NCI-H146 treated with DMSO at 0.1 percent for 48 hours (cell line): ENCODE results near the gene ARHGEF39.
A peak's percentile ranks its signal among the peaks of the same experiment; 100 is the strongest.
"Not testable (repeated sequence)": the region's sequence is repeated elsewhere in the genome, so short reads cannot be mapped to it uniquely, and the experiment has no call there.

Experiments
- DNase-seq: peaks from one replicate; lab custom pipeline; 2025; ENCODE audit not compliant: unreplicated experiment; lab: John Stamatoyannopoulos, UW

ARHGEF39 gene

DNA sequence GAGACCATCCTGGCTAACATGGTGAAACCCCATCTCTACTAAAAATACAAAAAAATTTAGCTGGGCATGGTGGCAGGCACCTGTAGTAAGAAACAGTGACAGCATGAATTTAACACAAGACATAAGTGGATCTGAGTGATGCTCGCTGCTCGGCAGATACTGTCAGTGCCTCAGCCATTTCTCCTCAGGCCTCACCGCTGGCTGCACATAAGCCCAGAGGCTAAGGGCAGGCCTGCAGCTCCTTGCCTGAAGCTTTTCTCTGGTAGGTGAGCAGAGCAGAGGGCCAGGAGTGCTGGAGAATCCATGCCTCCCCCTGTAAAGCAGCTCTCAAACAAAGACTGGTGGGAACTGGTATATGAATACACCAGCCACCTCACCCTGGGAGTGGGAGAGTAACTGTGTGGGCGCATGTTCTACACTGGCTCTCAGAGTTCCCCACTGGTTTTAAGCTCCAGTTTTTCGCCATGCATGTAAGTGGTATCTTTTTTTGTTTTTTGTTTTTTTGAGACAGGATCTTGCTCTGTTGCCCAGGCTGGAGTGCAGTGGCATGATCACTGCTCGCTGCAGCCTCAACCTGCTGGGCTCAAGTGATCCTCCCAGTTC, 36.5 kb downstream of the ARHGEF39 start:
- DNase-seq, result no peak

DNA sequence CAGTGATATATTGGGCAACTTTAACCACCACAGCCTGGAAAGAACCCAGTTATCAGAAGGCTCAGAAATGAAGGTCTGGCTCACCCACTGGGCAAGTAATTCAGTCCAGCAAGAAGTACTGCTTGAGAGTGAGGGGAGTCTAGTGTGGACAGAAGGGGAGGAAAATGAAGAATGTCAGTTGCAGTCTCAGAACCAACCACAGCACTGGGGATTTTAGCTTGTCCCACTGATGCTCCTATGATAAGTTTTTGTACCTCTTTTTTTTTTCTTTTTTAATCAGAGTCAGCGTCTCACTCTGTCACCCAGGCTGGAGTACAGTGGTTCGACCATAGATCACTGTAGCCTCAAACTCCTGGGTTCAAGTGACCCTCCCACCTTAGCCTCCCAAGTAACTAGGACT, 37.4 kb downstream of the ARHGEF39 start:
- no peak for DNase-seq

GRCh38 chr9:35619800-35620158, 45.2 kb downstream of the ARHGEF39 start:
- DNase-seq, result no peak

- DNase-seq, result no peak
Measured at GRCh38 chr9:35618854-35619799, 45.9 kb downstream of the ARHGEF39 start.

GRCh38 chr9:35618325-35618727, 46.7 kb downstream of the ARHGEF39 start, which contains the start of gene CD72:
Gene CD72 (minus strand): TSS chr9:35618413. CDS start chr9:35618303, 110 bp downstream.
- no peak for DNase-seq

DNA sequence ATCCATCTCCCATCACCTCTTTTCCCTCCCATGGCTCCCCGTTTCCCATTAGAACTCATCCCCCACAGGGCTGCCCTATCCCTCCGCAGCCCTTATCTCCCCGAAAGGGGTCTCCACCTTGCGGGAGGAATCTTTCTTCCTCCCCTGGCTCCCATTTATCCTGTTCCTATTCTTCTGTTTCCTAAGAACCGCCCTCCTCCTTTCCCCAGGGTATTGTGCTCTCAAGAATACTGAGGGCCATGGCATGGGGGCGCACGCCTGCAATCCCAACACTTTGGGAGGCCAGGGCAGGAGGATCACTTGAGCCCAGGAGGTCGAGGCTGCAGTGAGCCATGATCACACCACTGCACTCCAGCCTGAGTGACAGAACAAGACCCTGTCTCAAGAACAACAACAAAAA, 47.4 kb downstream of the ARHGEF39 start:
- DNase-seq, result no peak

DNA sequence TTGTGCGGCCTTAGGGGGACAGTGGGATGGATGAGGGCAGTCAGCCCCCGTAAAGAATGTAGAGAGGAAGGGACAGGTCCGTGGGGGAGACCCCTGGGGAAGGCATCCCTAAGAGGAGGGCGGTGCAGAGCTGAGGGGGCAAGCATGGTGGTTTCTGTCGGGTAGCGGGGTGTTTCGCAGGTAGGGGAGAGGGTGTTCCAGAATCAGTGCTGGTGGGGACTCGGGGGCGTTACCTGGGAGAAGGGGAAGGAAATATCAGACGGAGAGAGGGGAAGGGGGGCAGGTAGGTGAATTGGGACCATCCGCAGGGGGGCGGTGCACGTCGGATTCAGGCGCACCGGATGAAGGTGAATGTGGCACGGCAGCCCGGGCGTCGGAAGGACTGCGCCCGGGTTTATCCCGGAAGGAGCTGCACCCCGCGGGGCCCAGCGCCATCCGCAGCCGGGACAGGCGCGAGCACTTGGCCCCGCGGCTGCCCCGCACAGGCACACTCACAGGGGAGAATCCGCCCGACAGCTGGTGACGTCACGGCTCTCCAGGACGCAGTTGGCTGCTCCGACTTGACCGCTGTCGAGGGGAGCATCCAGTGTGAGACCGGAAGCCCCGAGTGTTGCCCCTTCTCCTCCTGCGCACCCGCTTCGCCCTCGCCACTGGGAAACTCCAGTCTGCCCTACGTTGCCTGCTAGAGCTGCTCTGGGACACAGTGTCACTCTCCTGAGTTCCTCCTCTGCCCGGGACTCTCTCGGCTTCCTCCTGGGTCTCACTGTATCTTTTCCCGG, 48.1 kb downstream of the ARHGEF39 start:
- peak; percentile 27 for DNase-seq

- peak; percentile 53 for DNase-seq
Measured at GRCh38 chr9:35615981-35616680, 48.9 kb downstream of the ARHGEF39 start.

- no peak for DNase-seq
Measured at GRCh38 chr9:35612843-35613242, 52.2 kb downstream of the ARHGEF39 start.

- DNase-seq, result not testable (repeated sequence)
Measured at GRCh38 chr9:35612066-35612465, 52.9 kb downstream of the ARHGEF39 start.

DNA sequence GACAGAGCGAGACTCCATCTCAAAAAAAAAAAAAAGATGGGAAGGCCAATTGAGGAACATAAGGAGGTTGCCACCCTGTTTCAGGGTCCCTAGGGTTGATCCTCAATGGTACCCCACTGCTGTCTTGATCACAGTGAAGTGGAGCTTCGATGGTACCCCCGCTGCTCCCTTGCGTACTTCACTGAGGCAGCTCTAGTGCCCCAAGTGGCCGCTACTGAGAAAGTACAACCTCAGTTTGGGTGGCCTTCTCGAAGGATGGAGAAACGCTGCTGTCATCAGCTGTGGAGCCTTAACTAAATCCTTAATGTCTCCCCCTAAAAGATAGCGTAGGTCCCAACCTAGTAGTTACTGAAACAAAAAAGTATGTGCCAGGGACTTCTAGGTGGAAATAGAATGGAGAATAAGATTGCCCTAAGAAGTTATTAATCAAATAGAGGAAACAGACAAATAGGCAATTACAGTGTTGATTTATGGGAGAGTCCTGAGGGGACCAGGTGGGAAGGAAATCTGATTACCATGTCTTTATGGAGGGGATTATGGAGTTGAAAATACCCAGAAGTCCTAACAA, 53.7 kb downstream of the ARHGEF39 start:
- no peak for DNase-seq

GRCh38 chr9:35609820-35610163, 55.2 kb downstream of the ARHGEF39 start:
- DNase-seq, result no peak
